Activated CD8-positive, alpha-beta memory T cell treated with anti-CD3 and anti-CD28 coated beads for 36 hours (primary cell): Measurements from ENCODE around the gene SLC38A5. TPM values are rescaled to one million over a fixed set of nuclear protein-coding genes. Genes with fewer than 3 reads are reported as not detected.
"Not testable (repeated sequence)": the region's sequence is repeated elsewhere in the genome, so short reads cannot be mapped to it uniquely, and the experiment has no call there.

Source experiments
- CTCF ChIA-PET: fragments of 350-600 bp; sonication (Branson Sonifier 250); formaldehyde crosslinking; loops from one replicate; lab custom pipeline; 2021; ENCODE audit warnings: antibody characterized with exemption; lab: Charles Lee
- POLR2A ChIA-PET: fragments of 350-600 bp; sonication (Branson Sonifier 250); formaldehyde crosslinking; loops from one replicate; lab custom pipeline; 2021; ENCODE audit warnings: antibody characterized with exemption; lab: Charles Lee
- total RNA-seq, 2 experiments: library from RNA; stranded (reverse); gene quantifications; one replicate each; pipeline ENCODE4 v1.2.3, GENCODE V29; 2021

SLC38A5 gene
- total RNA-seq, 2 experiments from 2014 or later, result 180 to 191 TPM

- CTCF ChIA-PET, POLR2A ChIA-PET: not testable (repeated sequence)
Observed at GRCh38 chrX:48433713-48434112, 36.3 kb downstream of the SLC38A5 start.

GRCh38 chrX:48430166-48430565 lies 39.9 kb downstream of the SLC38A5 start:
- POLR2A ChIA-PET, CTCF ChIA-PET: not testable (repeated sequence)

GRCh38 chrX:48429606-48430005 lies 40.5 kb downstream of the SLC38A5 start:
- POLR2A ChIA-PET, CTCF ChIA-PET: not testable (repeated sequence)

GRCh38 chrX:48427027-48427716 lies 42.9 kb downstream of the SLC38A5 start:
- CTCF ChIA-PET, POLR2A ChIA-PET: not testable (repeated sequence)

DNA sequence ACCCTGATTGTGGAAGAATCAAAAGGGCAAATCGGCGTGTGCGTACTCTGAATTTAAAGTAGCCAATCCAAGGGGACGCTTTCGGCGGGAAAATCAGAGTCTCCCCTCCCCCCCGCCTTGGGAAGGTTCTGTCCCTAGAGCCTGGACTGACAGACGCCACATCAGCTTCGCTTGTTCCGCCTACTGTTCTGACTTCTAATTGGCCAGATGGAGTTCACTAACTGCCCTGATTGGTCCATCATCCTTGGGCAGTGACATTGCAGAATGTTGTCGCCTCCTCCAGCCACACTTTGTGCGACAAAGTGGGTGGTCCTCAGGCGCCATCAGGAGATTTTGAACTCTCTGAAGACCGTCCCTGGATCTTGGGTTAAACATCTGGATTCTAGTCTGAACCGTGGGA lies 58.2 kb downstream of the SLC38A5 start, which contains the start of gene SSX4B:
TSS of gene SSX4B (minus strand) at position 101 of the 400 bp plus-strand sequence. CDS start 588 bp downstream, outside the sequence.
- POLR2A ChIA-PET, CTCF ChIA-PET: not testable (repeated sequence)

Other genes with a start within 250 kb of the SLC38A5 start
- not detected for gene SSX1, start 214.9 kb downstream of the SLC38A5 start, total RNA-seq
- gene SSX3, start 113.6 kb downstream of the SLC38A5 start, total RNA-seq, result not detected
- not detected for gene SSX4, start 86.7 kb downstream of the SLC38A5 start, total RNA-seq
- not detected for gene SSX4B, start 58.3 kb downstream of the SLC38A5 start, total RNA-seq
- gene FTSJ1, start 5.9 kb upstream of the SLC38A5 start, total RNA-seq, result 100 to 1,000 TPM; 107 to 109 TPM
- 10 to 100 TPM; 10.3 to 11.6 TPM for gene PORCN, start 38.7 kb upstream of the SLC38A5 start, total RNA-seq
- 100 to 1,000 TPM; 168 TPM for gene EBP, start 51.5 kb upstream of the SLC38A5 start, total RNA-seq
- gene TBC1D25, start 69.5 kb upstream of the SLC38A5 start, total RNA-seq, result 10 to 100 TPM; 12.0 to 12.3 TPM
- 100 to 1,000 TPM; 216 to 223 TPM for gene RBM3, start 104.2 kb upstream of the SLC38A5 start, total RNA-seq
- 10 to 100 TPM; 35.0 to 38.2 TPM for gene WDR13, start 127.2 kb upstream of the SLC38A5 start, total RNA-seq
- 10 to 100 TPM; 76.6 to 84.2 TPM for gene WAS, start 213.5 kb upstream of the SLC38A5 start, total RNA-seq
- 10 to 100 TPM; 30.8 to 33.1 TPM for gene SUV39H1, start 226.5 kb upstream of the SLC38A5 start, total RNA-seq